SU-DHL-6 (cell line): ENCODE data around the gene TCP10L.

Experiments used
- EZH2phosphoT487 ChIP-seq: fragments of 200-600 bp; sonication (generic), shearing (Covaris generic); conservative IDR thresholded peaks from 2 replicates; pipeline ENCODE4 v1.6.1; 2018; ENCODE audit warnings: mild to moderate bottlenecking, antibody characterized with exemption, low read length, moderate library complexity, mixed read lengths
- TF ChIP-seq, protein P1 (sequence below): fragments of 200-600 bp; sonication (generic); IDR thresholded peaks from one replicate; pipeline ENCODE4 v1.5.1; 2017; ENCODE audit warnings: antibody characterized with exemption, mild to moderate bottlenecking, low read length, moderate library complexity; ENCODE audit not compliant: insufficient read depth, poor library complexity, severe bottlenecking

DNA sequence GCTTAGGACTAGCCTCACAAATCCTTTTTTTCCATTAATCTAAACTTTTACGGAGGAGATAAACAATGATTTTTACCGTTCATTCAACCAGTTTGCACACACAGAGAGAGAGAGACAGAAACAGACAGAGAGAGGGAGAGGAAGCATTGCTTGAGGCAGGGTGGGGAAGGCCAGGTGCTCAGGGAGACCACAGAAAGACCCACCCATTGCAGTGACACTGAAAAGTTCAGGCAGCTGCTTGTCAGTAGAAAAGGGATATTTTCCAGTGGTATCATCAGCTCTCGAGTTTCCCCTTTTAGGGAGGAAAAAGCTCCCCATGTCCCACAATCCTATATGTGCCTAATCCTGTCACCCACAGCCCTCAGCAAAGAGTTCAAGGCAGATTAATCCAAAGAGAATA is 27.2 kb downstream of the TCP10L start:
- TF ChIP-seq, protein P1, sequence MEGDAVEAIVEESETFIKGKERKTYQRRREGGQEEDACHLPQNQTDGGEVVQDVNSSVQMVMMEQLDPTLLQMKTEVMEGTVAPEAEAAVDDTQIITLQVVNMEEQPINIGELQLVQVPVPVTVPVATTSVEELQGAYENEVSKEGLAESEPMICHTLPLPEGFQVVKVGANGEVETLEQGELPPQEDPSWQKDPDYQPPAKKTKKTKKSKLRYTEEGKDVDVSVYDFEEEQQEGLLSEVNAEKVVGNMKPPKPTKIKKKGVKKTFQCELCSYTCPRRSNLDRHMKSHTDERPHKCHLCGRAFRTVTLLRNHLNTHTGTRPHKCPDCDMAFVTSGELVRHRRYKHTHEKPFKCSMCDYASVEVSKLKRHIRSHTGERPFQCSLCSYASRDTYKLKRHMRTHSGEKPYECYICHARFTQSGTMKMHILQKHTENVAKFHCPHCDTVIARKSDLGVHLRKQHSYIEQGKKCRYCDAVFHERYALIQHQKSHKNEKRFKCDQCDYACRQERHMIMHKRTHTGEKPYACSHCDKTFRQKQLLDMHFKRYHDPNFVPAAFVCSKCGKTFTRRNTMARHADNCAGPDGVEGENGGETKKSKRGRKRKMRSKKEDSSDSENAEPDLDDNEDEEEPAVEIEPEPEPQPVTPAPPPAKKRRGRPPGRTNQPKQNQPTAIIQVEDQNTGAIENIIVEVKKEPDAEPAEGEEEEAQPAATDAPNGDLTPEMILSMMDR = no peak
- no peak for TF ChIP-seq EZH2phosphoT487
